Motor neuron (in vitro differentiated cells): ENCODE results near the gene RANBP9. TPM values are rescaled to one million over a fixed set of nuclear protein-coding genes. Genes with fewer than 3 reads are reported as not detected.

Experiments
- ATAC-seq, 8 experiments: fragments of 200-7000 bp; cut with Tn5 transposase; replicated peaks in 6 of 8; 2 replicates each; pipeline ENCODE4 v1.8.0; 2021; ENCODE audit warnings: mild to moderate bottlenecking in 8 of 8, moderate library complexity in 8 of 8
- H3K27ac ChIP-seq, 2 donors: fragments of 250-450 bp; sonication (Bioruptor Pico); 2 replicates each; pipeline ENCODE4 v1.9.0; 2021; ENCODE audit warnings: antibody characterized with exemption in 2 of 2, mild to moderate bottlenecking in 2 of 2, moderate library complexity in 1 of 2
- H3K4me1 ChIP-seq, 2 donors: fragments of 250-450 bp; sonication (Bioruptor Pico); replicated peaks in 1 of 2; 2 replicates each; pipeline ENCODE4 v1.6.1; 2021; ENCODE audit warnings: antibody characterized with exemption in 2 of 2, mild to moderate bottlenecking in 2 of 2, moderate library complexity in 1 of 2
- H3K4me3 ChIP-seq, 5 donors: fragments of 250-450 bp; sonication (Bioruptor Pico); 2 replicates each; pipeline ENCODE4 v1.9.0; 2021; ENCODE audit warnings: antibody characterized with exemption in 5 of 5, mild to moderate bottlenecking in 5 of 5, moderate library complexity in 4 of 5
- WGBS, 10 experiments: fragments of 450-650 bp; shearing (Covaris generic); methylation state at CpG; one replicate each; pipeline ENCODE4 v1.0.0; 2022; 5-methylcytosine and 5-hydroxymethylcytosine counted together
- in situ Hi-C, 9 experiments: fragments of 400-800 bp; cut with MboI; loops; one replicate each; pipeline ENCODE4 v1.15.0; 2021; ENCODE audit warnings: low sequenced_read_pairs in 9 of 9, low pct_unique_long_range_greater_than_20kb in 2 of 9; ENCODE audit not compliant: unreplicated experiment in 9 of 9
- total RNA-seq, 8 experiments: library from RNA; unstranded; fragments of 300-600 nt; gene quantifications; 2 replicates each; pipeline versions ENCODE4 v1.2.3 to v1.2.4, GENCODE V29; 2022

Gene RANBP9
- total RNA-seq, 8 experiments from 2014 or later = 23.4 to 47.8 (median 37.9) TPM

- no peak for ATAC-seq
- in situ Hi-C loops = no loop called here
- no peak overlapping the region for H3K4me3 ChIP-seq
- no peaks in the 10 kb centered on the region for H3K4me1 ChIP-seq
- no peak overlapping the region for H3K27ac ChIP-seq
- WGBS, 10 experiments = 0 to 93% (median 88%) methylated on average over 1 to 2 of the region's 2 CpGs; no CpG with 5 or more reads in 3 of the 10 experiments
These were observed 13.9 kb upstream of the RANBP9 start for GRCh38 chr6:13725570-13725969.

GRCh38 chr6:13725052-13725451, 13.4 kb upstream of the RANBP9 start:
- in situ Hi-C loops = no loop called here
- no peak overlapping the region for H3K27ac ChIP-seq
- no peak overlapping the region for H3K4me3 ChIP-seq
- 94 to 100% (median 100%) methylated on average over 1 to 3 of the region's 3 CpGs; no CpG with 5 or more reads in 2 of the 10 experiments for WGBS, 10 experiments
- no peaks in the 10 kb centered on the region for H3K4me1 ChIP-seq
- no peak for ATAC-seq

- no peak for ATAC-seq
- WGBS, 10 experiments = 66 to 90% (median 67%) methylated on average over 1 to 3 of the region's 4 CpGs; no CpG with 5 or more reads in 6 of the 10 experiments
- in situ Hi-C loops = no loop called here
- H3K4me1 ChIP-seq = no peaks in the 10 kb centered on the region
- H3K27ac ChIP-seq = no peak overlapping the region
- no peak overlapping the region for H3K4me3 ChIP-seq
These were observed 12.5 kb upstream of the RANBP9 start for GRCh38 chr6:13724182-13724581.

GRCh38 chr6:13722880-13723279, 11.2 kb upstream of the RANBP9 start:
- no peak for ATAC-seq
- in situ Hi-C loops = no loop called here
- Histone ChIP-seq H3K4me1 (no peaks in the 10 kb centered on the region), H3K27ac (no peak overlapping the region), H3K4me3 (no peak overlapping the region)
- 50 to 89% (median 79%) methylated on average over 1 to 3 of the region's 5 CpGs; no CpG with 5 or more reads in 6 of the 10 experiments for WGBS, 10 experiments

GRCh38 chr6:13718123-13718458, 6.5 kb upstream of the RANBP9 start:
- H3K27ac ChIP-seq = no peak overlapping the region
- no peak for ATAC-seq
- WGBS, 10 experiments = 20 to 91% (median 80%) methylated on average over 1 to 5 of the region's 5 CpGs; no CpG with 5 or more reads in 5 of the 10 experiments
- H3K4me1 ChIP-seq = no peaks in the 10 kb centered on the region
- no peak overlapping the region for H3K4me3 ChIP-seq
- in situ Hi-C loops = no loop called here

- ATAC-seq = no peak
- 83 to 100% (median 96%) methylated on average over 1 to 5 of the region's 22 CpGs; no CpG with 5 or more reads in 6 of the 10 experiments for WGBS, 10 experiments
These were observed 5.3 kb upstream of the RANBP9 start for GRCh38 chr6:13716955-13717295.

GRCh38 chr6:13716225-13716954, 4.8 kb upstream of the RANBP9 start:
- Histone ChIP-seq H3K4me1 (peaks cover 0 to 4% of the 10 kb centered on the region in 2 donors), H3K27ac (no peak overlapping the region), H3K4me3 (no peak overlapping the region)
- ATAC-seq = no peak
- WGBS, 10 experiments = 80 to 100% (median 93%) methylated on average over 2 to 15 of the region's 39 CpGs; no CpG with 5 or more reads in 1 of the 10 experiments
- in situ Hi-C loops = no loop called here

More at GRCh38 chr6:13716955-13717295, 5.3 kb upstream of the RANBP9 start:
- Histone ChIP-seq H3K4me1 (peaks cover 0 to 4% of the 10 kb centered on the region in 2 donors), H3K4me3 (no peak overlapping the region), H3K27ac (no peak overlapping the region)
- in situ Hi-C loops = no loop called here

GRCh38 chr6:13715444-13715883, 3.8 kb upstream of the RANBP9 start:
- 48 to 100% (median 89%) methylated on average over 1 to 3 of the region's 3 CpGs; no CpG with 5 or more reads in 4 of the 10 experiments for WGBS, 10 experiments
- in situ Hi-C loops = no loop called here
- no peak for ATAC-seq
- Histone ChIP-seq H3K27ac (no peak overlapping the region), H3K4me3 (no peak overlapping the region), H3K4me1 (peaks cover 0 to 4% of the 10 kb centered on the region in 2 donors)

GRCh38 chr6:13712599-13712898, 914 bp upstream of the RANBP9 start:
- Histone ChIP-seq H3K4me1 (peaks cover 5 to 15% of the 10 kb centered on the region in 2 donors), H3K4me3 (peak overlapping the region; percentile 70 to 96 (median 79)), H3K27ac (peak overlapping the region in 1 of 2 donors; percentile 93)
- in situ Hi-C loops = no loop called here
- WGBS, 10 experiments = 0 to 34% (median 12%) methylated on average over 1 to 4 of the region's 4 CpGs; no CpG with 5 or more reads in 3 of the 10 experiments
- peak in 1 of 8 experiments; percentile 3 for ATAC-seq

GRCh38 chr6:13711324-13711732, 307 bp downstream of the RANBP9 start:
- ATAC-seq = peak in 7 of 8 experiments; percentile 3 to 59 (median 35)
- 0% methylated on average over 6 to 8 of the region's 62 CpGs; no CpG with 5 or more reads in 8 of the 10 experiments for WGBS, 10 experiments
- in situ Hi-C loops = no loop called here
- Histone ChIP-seq H3K4me1 (peaks cover 5 to 15% of the 10 kb centered on the region in 2 donors), H3K27ac (peak overlapping the region; percentile 93), H3K4me3 (peak overlapping the region; percentile 70 to 96 (median 79))

- Histone ChIP-seq H3K27ac (peak overlapping the region; percentile 93), H3K4me3 (peak overlapping the region; percentile 70 to 96 (median 79)), H3K4me1 (peaks cover 5 to 15% of the 10 kb centered on the region in 2 donors)
- WGBS, 10 experiments = 0% methylated on average over 1 to 4 of the region's 73 CpGs; no CpG with 5 or more reads in 2 of the 10 experiments
- peak; percentile 0 to 32 (median 19) for ATAC-seq
- in situ Hi-C loops = no loop called here
These were observed 897 bp downstream of the RANBP9 start for GRCh38 chr6:13710552-13711323.

- Histone ChIP-seq H3K4me1 (peaks cover 5 to 15% of the 10 kb centered on the region in 2 donors), H3K27ac (peak overlapping the region; percentile 93), H3K4me3 (peak overlapping the region; percentile 70 to 96 (median 79))
- ATAC-seq = no peak
- in situ Hi-C loops = no loop called here
- WGBS, 10 experiments = 0 to 7% (median 3%) methylated on average over 3 to 10 of the region's 10 CpGs
These were observed 1.7 kb downstream of the RANBP9 start for GRCh38 chr6:13709689-13710551.
